ENCODE data around the gene STK32B. TPM values are rescaled to one million over a fixed set of nuclear protein-coding genes. Genes with fewer than 3 reads are reported as not detected.

The STK32B gene
- polyA plus RNA-seq, 2 of the 4 experiments (the other 2 are of a cell fraction), result 7.6 to 12.1 TPM

- TF ChIP-seq EHF (CRISPR knock-in tag; IDR thresholded peaks at IDR 0.05), result no peak
- no peak for TF ChIP-seq KDM5A (IDR thresholded peaks at IDR 0.05)
- TF ChIP-seq HOXA7 (CRISPR knock-in tag; IDR thresholded peaks at IDR 0.05), result no peak
- TF ChIP-seq RARB (CRISPR knock-in tag; IDR thresholded peaks at IDR 0.05), result no peak
- no peak for TF ChIP-seq ZSCAN20 (CRISPR knock-in tag; IDR thresholded peaks at IDR 0.05)
- no peak for TF ChIP-seq TP53 (CRISPR knock-in tag; IDR thresholded peaks at IDR 0.05)
- TF ChIP-seq MYC (IDR thresholded peaks at IDR 0.05; ENCODE audit: borderline replicate concordance, low read length), result no peak
Measured at GRCh38 chr4:5200513-5200912, 149.2 kb downstream of the STK32B start (continued).

GRCh38 chr4:5203309-5203992, 152.2 kb downstream of the STK32B start:
- no peak overlapping the region for H3K4me3 ChIP-seq
- H3K4me2 ChIP-seq, result no peak overlapping the region
- CTCF ChIA-PET, result interaction anchor here (0.6 to 1.3 kb wide), 2 partner anchors 195 to 586 kb away, joined by 3 read pairs; no protein-coding TSS in a partner anchor
- TF ChIP-seq CBX8 (IDR thresholded peaks at IDR 0.05) (no peak), ZNF302 (CRISPR knock-in tag; IDR thresholded peaks at IDR 0.05) (no peak), ELK1 (IDR thresholded peaks at IDR 0.05; ENCODE audit: low read depth, low read length) (no peak), MAX (IDR thresholded peaks at IDR 0.05) (no peak), HEYL (CRISPR knock-in tag; IDR thresholded peaks at IDR 0.05) (no peak), CTCF (IDR thresholded peaks at IDR 0.05) (no peak), SREBF2 (IDR thresholded peaks at IDR 0.05) (no peak), GATA3 (IDR thresholded peaks at IDR 0.05; ENCODE audit: borderline replicate concordance) (no peak), ATOH8 (CRISPR knock-in tag; IDR thresholded peaks at IDR 0.05; ENCODE audit: low read depth) (no peak), MYC (IDR thresholded peaks at IDR 0.05; ENCODE audit: borderline replicate concordance, low read length) (no peak), SMC3 (IDR thresholded peaks at IDR 0.05) (no peak), RAD21 (conservative IDR thresholded peaks at IDR 0.05 in 1 of 2, IDR thresholded peaks at IDR 0.05 in 1 of 2) (no peak), CHD2 (IDR thresholded peaks at IDR 0.05; ENCODE audit: low read length, partially characterized antibody) (no peak), ZFP36 (IDR thresholded peaks at IDR 0.05; ENCODE audit: borderline replicate concordance, partially characterized antibody) (no peak), EHMT2 (IDR thresholded peaks at IDR 0.05; ENCODE audit: low read depth) (no peak), RFX5 (IDR thresholded peaks at IDR 0.05) (no peak), HMGXB4 (CRISPR knock-in tag; IDR thresholded peaks at IDR 0.05; ENCODE audit: borderline replicate concordance) (no peak), TFCP2L1 (CRISPR knock-in tag; IDR thresholded peaks at IDR 0.05) (no peak)
- ATAC-seq (no peak), DNase-seq (ENCODE audit: low read depth in 1 of 2, low spot score in 1 of 2) (no peak), FAIRE-seq (no peak)
- H3K9me3 ChIP-seq, result no peaks in the 10 kb centered on the region
- 0 out of 3 replicates have a peak, but pooled peaks cover 5% of the 10 kb centered on the region for H3K4me1 ChIP-seq
- H3K27ac ChIP-seq, result no peak overlapping the region
- 86% methylated on average over 6 of the region's 7 CpGs for WGBS (ENCODE audit: missing lambda C conversion rate)
- POLR2A ChIA-PET, result no interaction called here

Measured in A549 (cell line).